Fibroblast of the aortic adventitia (primary cell): ENCODE measurements around the gene C4orf33. TPM values are rescaled to one million over a fixed set of nuclear protein-coding genes. Genes with fewer than 3 reads are reported as not detected.

ENCODE experiments used
- DNase-seq: peaks from one replicate; pipeline ENCODE4 v3.0.0-alpha.2; 2010; ENCODE audit warnings: low read depth
- H3K4me3 ChIP-seq: 2 replicates; pipeline ENCODE4 v1.5.1; 2011; ENCODE audit warnings: low read depth, mild to moderate bottlenecking, control low read depth, low read length, moderate library complexity
- total RNA-seq: library from RNA; depleted of rRNA; stranded (reverse); fragments of >200 nt; gene quantifications from 2 replicates; pipeline ENCODE4 v1.2.3, GENCODE V29; 2012; ENCODE audit warnings: low replicate concordance
- TF ChIP-seq, protein P1 (sequence below): IDR thresholded peaks from 2 replicates; pipeline ENCODE4 v1.5.1; 2011; ENCODE audit warnings: mild to moderate bottlenecking, low read length, control low read depth, inconsistent platforms; ENCODE audit not compliant: insufficient read depth

The C4orf33 gene
- total RNA-seq, 1 donor, result 11.5 TPM

DNA sequence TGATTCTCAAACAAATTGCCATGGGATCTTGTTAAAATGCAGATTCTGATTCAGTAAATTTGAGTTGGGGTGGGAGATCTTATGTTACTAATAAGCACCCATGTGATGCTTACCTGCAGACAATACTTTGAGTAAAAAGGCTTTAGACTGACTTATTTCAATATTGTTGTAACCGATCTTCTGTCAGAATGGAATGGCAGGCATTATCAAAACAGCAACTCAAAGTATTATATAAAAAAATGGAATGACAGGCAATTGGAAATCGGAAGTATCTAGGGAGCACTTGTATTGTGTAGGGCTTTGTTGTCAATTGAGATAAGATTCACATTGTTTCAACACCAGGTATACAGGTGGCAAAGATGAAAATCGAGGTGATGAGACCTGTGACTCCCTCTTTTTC, 67.5 kb downstream of the C4orf33 start:
- no peak for DNase-seq
- H3K4me3 ChIP-seq, result no peak overlapping the region
- TF ChIP-seq, protein P1, sequence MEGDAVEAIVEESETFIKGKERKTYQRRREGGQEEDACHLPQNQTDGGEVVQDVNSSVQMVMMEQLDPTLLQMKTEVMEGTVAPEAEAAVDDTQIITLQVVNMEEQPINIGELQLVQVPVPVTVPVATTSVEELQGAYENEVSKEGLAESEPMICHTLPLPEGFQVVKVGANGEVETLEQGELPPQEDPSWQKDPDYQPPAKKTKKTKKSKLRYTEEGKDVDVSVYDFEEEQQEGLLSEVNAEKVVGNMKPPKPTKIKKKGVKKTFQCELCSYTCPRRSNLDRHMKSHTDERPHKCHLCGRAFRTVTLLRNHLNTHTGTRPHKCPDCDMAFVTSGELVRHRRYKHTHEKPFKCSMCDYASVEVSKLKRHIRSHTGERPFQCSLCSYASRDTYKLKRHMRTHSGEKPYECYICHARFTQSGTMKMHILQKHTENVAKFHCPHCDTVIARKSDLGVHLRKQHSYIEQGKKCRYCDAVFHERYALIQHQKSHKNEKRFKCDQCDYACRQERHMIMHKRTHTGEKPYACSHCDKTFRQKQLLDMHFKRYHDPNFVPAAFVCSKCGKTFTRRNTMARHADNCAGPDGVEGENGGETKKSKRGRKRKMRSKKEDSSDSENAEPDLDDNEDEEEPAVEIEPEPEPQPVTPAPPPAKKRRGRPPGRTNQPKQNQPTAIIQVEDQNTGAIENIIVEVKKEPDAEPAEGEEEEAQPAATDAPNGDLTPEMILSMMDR, result no peak

DNA sequence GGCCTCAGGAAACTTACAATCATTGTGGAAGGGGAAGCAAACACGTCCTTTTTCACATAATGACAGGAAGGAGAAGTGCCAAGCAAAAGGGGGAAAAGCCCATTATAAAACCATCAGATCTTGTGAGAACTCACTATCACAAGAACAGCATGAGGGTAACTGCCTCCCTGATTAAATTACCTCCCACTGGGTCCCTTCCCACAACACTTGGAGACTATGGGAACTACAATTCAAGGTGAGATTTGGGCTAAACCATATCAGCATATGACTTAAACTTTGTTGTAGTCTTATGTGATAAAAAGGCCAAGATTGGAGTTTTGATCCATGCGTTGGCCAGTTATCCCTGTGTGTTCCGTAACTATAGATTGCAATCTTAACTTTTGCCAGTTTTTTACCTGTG, 68.3 kb downstream of the C4orf33 start:
- H3K4me3 ChIP-seq, result no peak overlapping the region
- no peak for DNase-seq
- TF ChIP-seq, protein P1, result no peak

Other genes starting within 250 kb of the C4orf33 start
- gene SCLT1, start 2.6 kb upstream of the C4orf33 start, total RNA-seq, result 12.4 and 16.0 TPM in 2 replicates